ENCODE results near the gene TMEM117. TPM values are rescaled to one million over a fixed set of nuclear protein-coding genes. Genes with fewer than 3 reads are reported as not detected.

The TMEM117 gene
- total RNA-seq, result under 1 TPM; 0.77 to 0.79 TPM

DNA sequence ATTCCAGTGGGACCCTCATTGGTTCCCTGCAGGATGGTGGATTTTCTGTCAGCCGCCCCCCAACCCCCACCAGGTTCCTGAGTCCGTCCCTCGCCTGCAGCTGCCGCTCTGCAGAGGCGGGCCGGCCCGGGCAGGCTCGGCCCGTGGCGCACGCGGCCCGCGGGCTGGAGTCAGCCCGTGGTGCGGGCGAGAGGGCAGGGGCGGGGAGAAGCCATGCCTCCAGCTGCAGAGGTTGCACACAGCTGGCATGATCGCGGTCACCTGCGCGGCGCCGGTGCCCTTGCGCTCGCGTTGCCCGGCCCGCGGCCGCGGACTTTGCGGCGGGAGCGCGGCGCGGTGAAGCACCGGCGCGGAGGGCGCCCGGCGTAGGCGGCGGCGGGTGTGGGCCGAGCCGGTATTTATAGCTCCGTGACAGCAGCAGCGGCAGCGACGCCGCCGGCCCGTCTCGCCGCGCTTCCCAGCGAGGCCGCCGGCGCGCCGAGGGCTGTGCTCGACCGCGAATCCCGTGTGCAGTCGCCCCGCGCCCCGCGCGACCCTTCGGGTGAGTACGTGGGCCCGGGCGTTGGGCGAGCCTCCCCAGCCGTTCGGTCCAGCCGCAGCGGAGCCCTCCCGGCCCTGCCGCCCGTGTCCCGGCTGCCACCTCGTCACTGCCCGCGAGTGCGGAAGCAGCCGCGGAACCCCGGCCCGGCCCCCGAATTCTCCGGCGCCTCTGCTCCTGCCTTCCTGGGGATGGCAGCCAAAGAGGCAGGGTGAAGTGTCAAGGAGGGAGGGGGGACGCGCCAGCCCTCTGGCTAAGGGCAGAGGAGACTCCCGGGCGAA lies at the start of gene TMEM117:
Gene TMEM117, plus strand, starts transcription at position 426 of the 819 bp plus-strand sequence.
- Mint-ChIP-seq H3K27me3 (peaks cover 18% of the 10 kb centered on the region), H3K4me3 (peak within 1 kb of the TSS; percentile 73), H3K27ac (peak within 1 kb of the TSS; percentile 88), H3K4me1 (peaks cover 32% of the 10 kb centered on the region), H3K9me3 (no peaks in the 10 kb centered on the region), H3K36me3 (ENCODE audit: low read depth) (no peaks in the 10 kb centered on the region)
- CTCF ChIA-PET, result interaction anchor here (0.6 to 0.8 kb wide), 2 partner anchors 17 to 23 kb away, joined by 3 to 4 read pairs; no protein-coding TSS in a partner anchor
- DNase-seq, result peak; percentile 53
- POLR2A ChIA-PET, result no interaction called here

DNA sequence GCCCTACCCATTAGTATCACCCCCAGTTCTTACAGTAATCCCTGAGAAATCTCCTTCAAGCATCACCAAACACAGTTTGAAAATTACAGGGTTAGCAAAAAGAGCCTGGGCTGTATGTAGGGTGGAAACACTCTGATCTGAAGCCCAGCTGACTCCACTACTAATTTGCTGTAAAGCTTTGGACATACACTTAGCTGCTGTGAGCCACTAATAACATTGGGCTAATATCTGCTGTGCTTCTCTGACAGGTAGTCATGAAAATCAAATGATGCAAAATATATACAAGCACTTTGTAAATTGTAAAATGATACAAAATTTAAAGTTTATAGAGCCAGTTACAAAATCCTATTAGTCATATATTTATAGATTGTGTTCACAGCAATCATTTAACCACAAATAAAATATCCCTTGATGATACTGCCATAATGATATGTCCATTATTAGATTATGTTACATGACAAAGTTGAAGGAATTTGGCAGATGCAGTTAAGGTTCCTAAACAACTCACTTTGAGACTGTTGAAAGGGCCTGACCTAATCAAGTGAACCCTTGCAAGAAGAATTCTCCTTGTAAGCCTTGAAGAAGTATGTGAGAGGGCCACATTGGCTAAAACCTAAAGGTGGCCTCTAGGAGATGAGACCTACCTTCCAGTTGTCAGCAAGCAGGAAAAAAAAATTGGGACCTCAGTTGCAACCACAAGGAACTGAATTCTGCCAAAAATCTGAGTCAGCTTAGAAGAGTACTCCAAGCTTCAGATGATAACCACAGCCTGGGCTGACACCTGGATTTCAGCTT lies 48.8 kb upstream of the TMEM117 start:
- no peak overlapping the region for H3K27ac Mint-ChIP-seq
- H3K27me3 Mint-ChIP-seq, result no peaks in the 10 kb centered on the region
- DNase-seq, result no peak
- H3K4me3 Mint-ChIP-seq, result no peak overlapping the region
- CTCF ChIA-PET, result interaction anchor here (1.2 to 1.3 kb wide), 2 partner anchors 15 to 18 kb away, joined by 3 read pairs; no protein-coding TSS in a partner anchor
- POLR2A ChIA-PET, result no interaction called here
- peaks cover 40% of the 10 kb centered on the region for H3K36me3 Mint-ChIP-seq (ENCODE audit: low read depth)
- H3K4me1 Mint-ChIP-seq, result no peaks in the 10 kb centered on the region
- no peaks in the 10 kb centered on the region for H3K9me3 Mint-ChIP-seq

DNA sequence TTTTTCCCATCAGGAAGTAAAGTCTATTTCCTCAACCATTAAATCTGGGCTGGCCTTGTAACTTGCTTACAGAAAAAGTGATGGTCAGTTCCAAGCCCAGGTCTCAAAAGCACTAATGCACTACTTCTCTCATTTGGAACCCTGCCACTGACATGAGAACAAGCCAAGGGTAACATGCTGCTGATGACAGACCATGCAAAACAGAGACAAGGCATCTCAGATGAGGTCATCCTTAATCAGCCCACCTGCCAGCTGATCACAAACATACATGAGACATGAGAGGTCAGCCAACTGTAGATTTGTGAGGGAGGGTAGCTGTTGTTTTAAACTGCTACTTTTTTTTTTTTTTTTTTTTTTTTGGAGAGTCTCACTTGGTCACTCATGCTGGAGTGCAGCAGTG lies 45.9 kb upstream of the TMEM117 start:
- ChIA-PET POLR2A (no interaction called here), CTCF (interaction anchor here (0.6 kb wide), 1 partner anchor 741 kb away, joined by 4 read pairs; no protein-coding TSS in a partner anchor)
- no peaks in the 10 kb centered on the region for H3K4me1 Mint-ChIP-seq
- H3K27me3 Mint-ChIP-seq, result no peaks in the 10 kb centered on the region
- no peak overlapping the region for H3K27ac Mint-ChIP-seq
- H3K4me3 Mint-ChIP-seq, result no peak overlapping the region
- no peak for DNase-seq
- H3K36me3 Mint-ChIP-seq (ENCODE audit: low read depth), result peaks cover 29% of the 10 kb centered on the region
- H3K9me3 Mint-ChIP-seq, result no peaks in the 10 kb centered on the region

DNA sequence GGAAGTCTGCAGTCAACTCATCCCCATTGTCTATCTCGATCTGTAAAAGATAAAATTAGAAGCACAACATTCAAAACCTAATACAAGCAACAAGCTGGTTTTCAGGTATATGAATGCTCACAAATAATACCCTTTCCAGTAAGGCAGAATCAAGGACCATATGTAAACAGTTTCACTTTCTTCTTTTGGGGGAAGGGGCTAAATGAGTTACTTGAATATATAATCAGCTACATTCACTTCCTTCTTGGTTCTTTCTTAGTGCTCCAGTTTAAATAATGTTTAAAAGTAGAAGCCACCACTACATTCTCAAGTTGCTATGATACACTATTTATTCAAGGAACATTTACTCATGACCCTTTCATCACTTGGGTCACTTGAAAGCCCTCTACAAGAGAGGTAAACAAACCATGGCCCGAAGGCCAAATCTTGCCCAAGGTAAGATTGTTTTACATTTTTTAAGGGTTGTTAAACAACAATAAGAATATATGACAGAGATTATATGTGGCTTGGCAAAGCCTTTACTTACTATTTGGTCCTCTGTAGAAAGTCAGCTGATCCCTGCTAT lies 40.1 kb upstream of the TMEM117 start:
- H3K27me3 Mint-ChIP-seq, result no peaks in the 10 kb centered on the region
- DNase-seq, result no peak
- H3K4me1 Mint-ChIP-seq, result peaks cover 4% of the 10 kb centered on the region
- ChIA-PET POLR2A (interaction anchor here (0.7 to 1.1 kb wide), 2 partner anchors 10 to 1044 kb away, joined by 3 to 5 read pairs; partner anchors contain the start of gene TWF1), CTCF (no interaction called here)
- H3K27ac Mint-ChIP-seq, result no peak overlapping the region
- H3K9me3 Mint-ChIP-seq, result no peaks in the 10 kb centered on the region
- no peak overlapping the region for H3K4me3 Mint-ChIP-seq
- peaks cover 32% of the 10 kb centered on the region for H3K36me3 Mint-ChIP-seq (ENCODE audit: low read depth)

DNA sequence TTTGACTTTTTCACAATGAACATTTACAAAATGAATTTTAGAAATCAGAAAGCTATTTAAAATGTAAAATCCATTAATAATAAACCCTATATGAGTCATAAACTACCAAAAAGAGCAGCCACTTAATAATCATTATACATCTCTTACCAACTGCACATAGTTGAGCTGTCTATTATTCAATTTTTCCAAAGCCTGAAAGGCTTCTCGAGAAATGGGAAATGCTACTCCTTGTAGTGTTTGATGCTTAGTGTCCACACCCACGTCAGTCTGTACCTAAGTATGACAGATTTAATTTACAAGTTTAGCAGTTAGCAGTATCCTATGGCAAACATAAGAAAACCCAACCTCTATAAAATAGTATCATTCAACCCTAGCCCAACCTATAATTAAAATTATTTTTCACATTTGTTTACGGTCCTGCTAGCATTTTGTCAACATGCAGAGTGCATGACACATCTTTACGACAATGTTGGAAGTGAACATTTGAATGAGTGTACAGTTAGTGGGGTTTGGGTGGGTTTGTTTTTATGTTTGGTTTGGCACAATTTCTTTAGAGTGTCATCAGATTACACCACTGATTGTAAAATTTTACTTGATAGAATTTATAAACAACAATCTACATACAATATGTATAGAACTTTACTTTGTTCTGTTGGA lies 38.2 kb upstream of the TMEM117 start:
- ChIA-PET CTCF (interaction anchor here (1.9 kb wide), 1 partner anchor 21 kb away, joined by 4 read pairs; no protein-coding TSS in a partner anchor), POLR2A (no interaction called here)
- Mint-ChIP-seq H3K9me3 (no peaks in the 10 kb centered on the region), H3K36me3 (ENCODE audit: low read depth) (peaks cover 39% of the 10 kb centered on the region), H3K4me1 (peaks cover 9% of the 10 kb centered on the region), H3K27ac (no peak overlapping the region), H3K27me3 (no peaks in the 10 kb centered on the region), H3K4me3 (no peak overlapping the region)
- DNase-seq, result no peak

DNA sequence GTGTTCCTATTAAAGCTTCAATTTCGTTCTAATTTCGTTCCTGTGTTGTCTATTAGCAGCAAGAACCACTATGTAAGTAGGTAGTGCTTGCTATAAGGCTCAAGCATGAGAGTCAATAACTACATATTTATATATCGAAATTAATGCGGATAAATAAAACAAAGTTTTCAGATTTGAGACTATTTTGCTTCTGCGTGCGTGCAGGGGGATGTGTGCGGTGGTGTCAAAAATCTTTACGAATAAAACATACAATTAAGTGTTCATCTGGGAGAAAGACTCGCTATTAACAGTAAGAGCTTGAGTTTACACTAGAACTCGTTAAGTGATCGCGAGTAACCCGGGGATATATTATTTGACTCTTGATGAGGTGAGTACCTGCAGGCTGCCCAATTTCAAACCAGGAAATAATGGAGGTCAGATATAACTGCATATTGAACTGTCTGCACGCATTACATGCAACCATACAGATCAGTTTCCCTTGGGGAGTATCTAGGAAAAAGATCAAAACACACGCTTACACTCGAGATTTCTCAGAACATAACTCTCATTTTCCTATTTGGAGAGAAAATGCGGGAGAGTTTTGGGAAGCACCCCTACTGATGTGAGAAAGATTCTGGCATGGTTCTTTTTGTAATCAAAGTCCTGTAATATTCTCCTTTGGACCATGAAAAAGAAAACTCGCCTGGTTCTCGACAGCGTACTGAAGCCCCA lies 30.6 kb upstream of the TMEM117 start:
- peaks cover 36% of the 10 kb centered on the region for H3K4me1 Mint-ChIP-seq
- no peak for DNase-seq
- H3K9me3 Mint-ChIP-seq, result no peaks in the 10 kb centered on the region
- ChIA-PET CTCF (interaction anchor here (0.8 to 2.0 kb wide), 10 partner anchors 9 to 77 kb away, joined by 3 to 16 read pairs (median 3); no protein-coding TSS in a partner anchor), POLR2A (interaction anchor here (0.6 to 1.8 kb wide), 5 partner anchors 9 to 1756 kb away, joined by 3 to 5 read pairs (median 4); partner anchors contain the start of genes IRAK4 and PUS7L)
- H3K4me3 Mint-ChIP-seq, result peak overlapping the region; percentile 99
- no peaks in the 10 kb centered on the region for H3K27me3 Mint-ChIP-seq
- peak overlapping the region; percentile 100 for H3K27ac Mint-ChIP-seq
- H3K36me3 Mint-ChIP-seq (ENCODE audit: low read depth), result peaks cover 22% of the 10 kb centered on the region

DNA sequence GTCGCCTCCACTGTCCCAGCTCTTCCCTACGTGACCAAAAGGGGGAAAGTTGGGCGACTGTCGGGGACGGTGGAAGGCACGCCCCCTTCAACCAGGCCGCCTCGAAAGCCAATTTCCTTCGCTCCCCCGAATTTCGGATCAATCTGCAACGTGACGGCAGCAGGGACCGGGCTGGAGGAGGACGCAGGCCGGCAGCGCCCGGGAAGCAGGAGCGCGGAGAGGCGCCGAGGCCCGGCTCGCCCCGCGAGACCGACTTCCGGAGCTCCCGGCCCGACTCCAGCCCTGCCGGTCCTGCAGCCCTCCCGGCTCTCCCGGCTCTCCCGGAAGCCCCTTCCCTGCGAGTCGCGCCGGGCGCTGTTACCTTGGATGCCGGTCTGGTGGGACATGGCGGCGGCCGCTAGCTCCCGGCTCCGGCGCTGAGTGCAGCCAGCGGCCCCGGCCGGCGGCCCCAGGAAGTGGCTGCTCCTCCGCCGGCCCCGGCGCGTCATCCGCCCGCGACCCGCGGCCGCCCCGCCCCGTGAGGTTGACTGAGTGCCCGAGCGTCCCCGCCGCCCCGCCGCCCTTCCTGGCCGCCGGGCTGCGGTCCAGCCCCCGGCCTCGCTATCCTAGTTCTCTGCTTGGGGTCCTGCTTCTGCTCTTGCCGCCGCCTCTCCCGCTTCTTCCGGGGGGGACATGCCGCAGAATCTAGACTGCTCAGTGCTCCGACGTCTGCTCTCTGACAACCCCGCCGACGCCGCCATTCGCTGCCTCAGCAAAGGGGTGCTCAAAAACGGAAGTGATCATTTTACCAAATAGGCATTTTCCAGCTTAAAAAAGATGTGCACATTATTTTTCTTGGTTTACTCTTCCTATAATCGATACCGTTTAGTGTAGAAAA lies 29.8 kb upstream of the TMEM117 start, which contains the start of gene TWF1:
Gene TWF1, minus strand, starts transcription at position 458 of the 877 bp plus-strand sequence. Its CDS starts 72 bp downstream, at position 386.
- Mint-ChIP-seq H3K36me3 (ENCODE audit: low read depth) (peaks cover 15% of the 10 kb centered on the region), H3K27me3 (peaks cover under 1% of the 10 kb centered on the region), H3K27ac (peak within 1 kb of the TSS; percentile 100), H3K4me3 (peak within 1 kb of the TSS; percentile 99), H3K9me3 (no peaks in the 10 kb centered on the region), H3K4me1 (peaks cover 37% of the 10 kb centered on the region)
- ChIA-PET CTCF (interaction anchor here (0.6 to 2.0 kb wide), 14 partner anchors 9 to 77 kb away, joined by 3 to 16 read pairs (median 3); no protein-coding TSS in a partner anchor), POLR2A (interaction anchor here (0.6 to 1.8 kb wide), 5 partner anchors 10 to 1755 kb away, joined by 3 to 5 read pairs (median 4); partner anchors contain the start of genes IRAK4 and PUS7L)
- peak; percentile 84 for DNase-seq

DNA sequence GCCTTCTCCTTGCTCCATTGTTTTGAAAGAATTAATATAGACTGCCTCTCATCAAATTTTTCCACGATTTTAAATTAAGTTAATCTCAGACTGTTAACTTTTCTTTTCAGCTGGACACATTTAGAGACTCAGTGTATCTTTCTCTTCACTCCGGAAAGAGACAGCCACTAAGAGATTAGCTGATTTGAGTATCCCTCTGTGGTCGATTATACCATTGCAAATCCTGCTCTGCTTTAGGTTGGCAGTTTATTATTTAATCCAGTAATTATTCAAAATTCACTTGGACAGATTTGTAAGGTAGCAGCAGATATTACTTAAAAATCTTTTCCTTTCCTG lies 29.2 kb upstream of the TMEM117 start:
- DNase-seq, result no peak
- ChIA-PET CTCF (interaction anchor here (0.6 to 1.4 kb wide), 8 partner anchors 10 to 40 kb away, joined by 3 to 4 read pairs (median 3); no protein-coding TSS in a partner anchor), POLR2A (interaction anchor here (1.0 to 1.8 kb wide), 3 partner anchors 26 to 76 kb away, joined by 3 to 4 read pairs (median 4); partner anchors contain the start of genes IRAK4 and PUS7L)
- H3K27ac Mint-ChIP-seq, result peak overlapping the region; percentile 100
- H3K4me3 Mint-ChIP-seq, result peak overlapping the region; percentile 99
- H3K36me3 Mint-ChIP-seq (ENCODE audit: low read depth), result peaks cover 14% of the 10 kb centered on the region
- peaks cover 38% of the 10 kb centered on the region for H3K4me1 Mint-ChIP-seq
- no peaks in the 10 kb centered on the region for H3K9me3 Mint-ChIP-seq
- peaks cover 4% of the 10 kb centered on the region for H3K27me3 Mint-ChIP-seq

DNA sequence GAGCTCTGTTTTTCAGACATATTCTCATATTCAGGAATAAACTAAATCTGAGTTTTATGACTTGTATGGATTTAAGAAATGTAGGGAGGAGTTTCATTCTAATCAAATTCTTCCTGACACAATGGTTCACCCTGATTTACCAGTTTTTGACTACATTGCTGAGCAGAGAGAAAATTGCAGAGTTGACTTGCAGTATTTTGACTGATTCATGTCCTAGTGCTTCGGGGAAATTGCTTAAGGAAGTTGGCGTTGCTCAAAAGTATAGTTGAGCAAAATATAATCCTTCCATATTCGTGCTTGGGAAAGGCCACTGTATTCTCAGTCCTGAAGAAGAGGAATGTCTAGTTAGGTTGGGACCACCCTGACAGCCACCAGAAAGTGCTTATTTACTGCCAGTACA lies 28.5 kb upstream of the TMEM117 start:
- H3K4me1 Mint-ChIP-seq, result peaks cover 36% of the 10 kb centered on the region
- ChIA-PET CTCF (interaction anchor here (1.2 to 1.4 kb wide), 2 partner anchors 10 to 12 kb away, joined by 3 to 4 read pairs; no protein-coding TSS in a partner anchor), POLR2A (interaction anchor here (1.2 to 1.8 kb wide), 2 partner anchors 25 to 48 kb away, joined by 4 read pairs; partner anchors contain the start of genes IRAK4 and PUS7L)
- peak overlapping the region; percentile 99 for H3K4me3 Mint-ChIP-seq
- peak overlapping the region; percentile 100 for H3K27ac Mint-ChIP-seq
- peaks cover 10% of the 10 kb centered on the region for H3K36me3 Mint-ChIP-seq (ENCODE audit: low read depth)
- H3K27me3 Mint-ChIP-seq, result peaks cover 4% of the 10 kb centered on the region
- no peaks in the 10 kb centered on the region for H3K9me3 Mint-ChIP-seq
- no peak for DNase-seq

DNA sequence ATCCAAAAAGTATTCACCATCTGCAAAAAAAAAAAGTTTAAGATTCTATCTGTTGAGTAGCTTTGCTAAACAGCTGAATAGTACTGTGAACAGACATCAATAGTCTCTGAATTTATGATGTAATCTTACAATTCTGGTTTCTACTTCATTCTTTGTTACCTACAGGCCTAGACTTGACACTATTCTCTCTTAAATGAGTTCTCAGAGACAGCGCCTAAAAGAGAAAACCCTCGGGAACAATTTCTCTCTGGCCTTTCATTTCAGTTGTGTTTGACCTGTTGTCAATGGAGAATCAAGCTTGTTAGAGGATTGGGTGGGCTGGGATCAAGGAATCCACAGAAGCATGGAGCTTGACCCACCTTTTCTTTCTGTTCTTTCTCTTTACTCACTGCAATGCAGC lies 23.8 kb upstream of the TMEM117 start:
- ChIA-PET POLR2A (no interaction called here), CTCF (interaction anchor here (0.7 kb wide), 1 partner anchor 809 kb away, joined by 3 read pairs; no protein-coding TSS in a partner anchor)

More for the DNA sequence above, 23.8 kb upstream of the TMEM117 start:
- peaks cover 10% of the 10 kb centered on the region for H3K4me1 Mint-ChIP-seq
- H3K27me3 Mint-ChIP-seq, result peaks cover 6% of the 10 kb centered on the region
- DNase-seq, result no peak
- H3K4me3 Mint-ChIP-seq, result no peak overlapping the region
- no peaks in the 10 kb centered on the region for H3K9me3 Mint-ChIP-seq
- no peaks in the 10 kb centered on the region for H3K36me3 Mint-ChIP-seq (ENCODE audit: low read depth)
- H3K27ac Mint-ChIP-seq, result no peak overlapping the region

Data from activated CD4-positive, alpha-beta T cell treated with anti-CD3 and anti-CD28 coated beads, Interleukin-2, amount 10 ng/mL, durations not matched to agents 7 days and 5 days (primary cell).